Measurements from ENCODE around the gene ZNF117. TPM values are rescaled to one million over a fixed set of nuclear protein-coding genes. Genes with fewer than 3 reads are reported as not detected.
"Not testable (repeated sequence)": the region's sequence is repeated elsewhere in the genome, so short reads cannot be mapped to it uniquely, and the experiment has no call there.

The ZNF117 gene
- total RNA-seq, result 1 to 10 TPM; 3.8 to 7.0 (median 6.3) TPM
- long read RNA-seq, donor 1, partial matches to known transcripts, result 0 of 8 reads
- long read RNA-seq, donor 1, other reads (novel, unspliced or antisense), result 8 of 8 reads
- long read RNA-seq, donor 2, result 0 reads

DNA sequence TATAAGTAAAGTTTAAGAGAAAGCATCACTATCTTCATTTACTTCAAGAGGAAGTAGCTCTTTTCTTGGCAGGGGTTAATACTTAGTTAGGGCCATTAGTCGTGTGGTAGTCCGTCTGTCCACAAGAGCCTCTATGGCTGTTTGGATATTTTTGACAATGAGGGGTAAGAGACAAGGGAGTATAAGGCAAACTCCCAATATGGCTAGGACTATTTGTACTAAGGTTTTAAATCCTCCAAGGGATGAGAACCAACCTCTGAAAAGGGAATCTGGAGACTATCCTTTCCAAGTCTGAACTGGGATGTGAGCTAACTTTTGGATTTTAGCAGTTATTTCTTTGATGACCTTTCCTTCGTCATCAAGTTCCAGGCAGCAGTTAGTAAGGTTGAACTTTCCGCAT is at the start of gene ZNF117:
Gene ZNF117, minus strand, starts transcription at position 101 of the 400 bp plus-strand sequence.
- no peaks in the 10 kb centered on the region for H3K4me1 ChIP-seq (ENCODE audit: low read depth)
- TF ChIP-seq, protein P1, sequence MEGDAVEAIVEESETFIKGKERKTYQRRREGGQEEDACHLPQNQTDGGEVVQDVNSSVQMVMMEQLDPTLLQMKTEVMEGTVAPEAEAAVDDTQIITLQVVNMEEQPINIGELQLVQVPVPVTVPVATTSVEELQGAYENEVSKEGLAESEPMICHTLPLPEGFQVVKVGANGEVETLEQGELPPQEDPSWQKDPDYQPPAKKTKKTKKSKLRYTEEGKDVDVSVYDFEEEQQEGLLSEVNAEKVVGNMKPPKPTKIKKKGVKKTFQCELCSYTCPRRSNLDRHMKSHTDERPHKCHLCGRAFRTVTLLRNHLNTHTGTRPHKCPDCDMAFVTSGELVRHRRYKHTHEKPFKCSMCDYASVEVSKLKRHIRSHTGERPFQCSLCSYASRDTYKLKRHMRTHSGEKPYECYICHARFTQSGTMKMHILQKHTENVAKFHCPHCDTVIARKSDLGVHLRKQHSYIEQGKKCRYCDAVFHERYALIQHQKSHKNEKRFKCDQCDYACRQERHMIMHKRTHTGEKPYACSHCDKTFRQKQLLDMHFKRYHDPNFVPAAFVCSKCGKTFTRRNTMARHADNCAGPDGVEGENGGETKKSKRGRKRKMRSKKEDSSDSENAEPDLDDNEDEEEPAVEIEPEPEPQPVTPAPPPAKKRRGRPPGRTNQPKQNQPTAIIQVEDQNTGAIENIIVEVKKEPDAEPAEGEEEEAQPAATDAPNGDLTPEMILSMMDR (IDR thresholded peaks at IDR 0.05), result no peak
- H3K4me3 ChIP-seq, result no peak within 1 kb of the TSS
- no peak for ATAC-seq
- DNase-seq, result no peak
- intact Hi-C loops (cut with DNase I, micrococcal nuclease), result no loop called here
- H3K9me3 ChIP-seq, result peaks cover 75% of the 10 kb centered on the region
- H3K36me3 ChIP-seq (ENCODE audit: low read depth), result no peaks in the 10 kb centered on the region

DNA sequence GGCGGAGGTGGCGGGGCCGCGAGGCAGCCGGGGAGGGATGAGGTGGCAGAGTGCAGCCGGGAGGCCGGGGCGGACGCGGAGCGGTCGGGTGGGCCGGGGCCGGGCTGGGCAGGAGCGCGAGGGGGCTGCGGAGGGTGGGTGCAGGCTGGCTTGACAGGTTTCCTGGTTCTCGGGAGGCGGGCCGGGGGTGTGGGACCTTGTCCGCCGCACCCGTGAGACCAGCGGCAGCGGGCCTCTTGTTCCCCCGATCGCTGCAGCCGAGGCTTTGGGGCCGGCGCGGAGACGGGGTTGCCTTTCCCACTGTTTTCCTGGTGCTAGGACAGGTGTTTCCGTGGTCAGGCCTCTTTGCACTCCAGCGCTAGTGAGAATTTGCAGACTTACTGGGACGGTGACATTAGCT is 47.9 kb upstream of the ZNF117 start:
- H3K9me3 ChIP-seq; H3K4me1 ChIP-seq (ENCODE audit: low read depth); intact Hi-C loops (cut with DNase I, micrococcal nuclease); H3K36me3 ChIP-seq (ENCODE audit: low read depth): not testable (repeated sequence)
- DNase-seq (peak; percentile 55 to 73 (median 70)), ATAC-seq (peak; percentile 42)
- peak overlapping the region; percentile 70 for H3K4me3 ChIP-seq

DNA sequence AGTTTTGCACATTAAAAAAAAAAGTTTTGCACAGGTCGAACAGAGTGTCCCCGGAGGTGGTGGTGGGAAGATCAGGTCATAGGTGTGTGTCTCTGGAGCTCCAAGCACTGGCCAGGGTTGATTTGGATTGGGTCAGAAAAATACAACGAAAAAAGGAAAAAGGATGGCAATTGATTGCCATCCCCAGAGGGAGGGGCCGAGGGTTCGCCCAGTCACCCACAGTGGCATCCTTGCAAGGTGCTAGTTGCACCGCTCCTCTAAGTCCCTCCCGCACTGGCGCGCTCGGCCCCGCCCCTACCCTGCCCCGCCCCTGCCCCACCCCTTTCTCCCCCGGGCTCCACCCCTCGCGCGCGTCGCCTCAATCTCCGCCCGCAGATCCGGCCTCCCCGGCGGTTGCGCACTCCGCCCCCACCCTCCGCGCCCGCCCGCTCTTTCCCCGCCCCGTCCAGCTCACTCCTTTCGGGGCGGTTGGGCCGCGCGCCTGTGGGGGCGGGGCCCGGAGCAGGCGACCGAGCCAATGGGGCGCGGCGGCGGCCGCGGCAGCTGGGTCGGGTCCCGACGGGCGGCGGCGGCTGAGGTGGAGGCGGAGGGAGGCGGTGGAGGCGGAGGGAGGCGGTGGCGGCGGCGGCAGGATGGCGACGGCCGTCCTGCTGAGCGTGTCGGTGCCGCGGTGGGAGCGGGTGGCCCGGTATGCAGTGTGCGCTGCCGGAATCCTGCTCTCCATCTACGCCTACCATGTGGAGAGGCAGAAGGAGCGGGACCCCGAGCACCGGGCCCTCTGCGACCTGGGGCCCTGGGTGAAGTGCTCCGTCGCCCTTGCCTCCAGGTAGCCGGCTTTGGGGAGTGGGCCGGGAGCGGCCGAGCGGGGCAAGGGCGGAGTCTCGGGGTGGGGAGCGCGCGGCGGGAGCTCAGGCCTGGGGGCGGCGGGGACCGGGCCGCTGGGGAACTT is 47.2 kb upstream of the ZNF117 start:
- Histone ChIP-seq H3K36me3 (ENCODE audit: low read depth) (no peaks in the 10 kb centered on the region), H3K9me3 (no peaks in the 10 kb centered on the region), H3K4me1 (ENCODE audit: low read depth) (peaks cover 8% of the 10 kb centered on the region), H3K4me3 (peak overlapping the region; percentile 70)
- DNase-seq (peak; percentile 91 to 96 (median 96)), ATAC-seq (peak; percentile 96)
- intact Hi-C loops (cut with DNase I, micrococcal nuclease), result no loop called here
- TF ChIP-seq, protein P1 (IDR thresholded peaks at IDR 0.05), result no peak

DNA sequence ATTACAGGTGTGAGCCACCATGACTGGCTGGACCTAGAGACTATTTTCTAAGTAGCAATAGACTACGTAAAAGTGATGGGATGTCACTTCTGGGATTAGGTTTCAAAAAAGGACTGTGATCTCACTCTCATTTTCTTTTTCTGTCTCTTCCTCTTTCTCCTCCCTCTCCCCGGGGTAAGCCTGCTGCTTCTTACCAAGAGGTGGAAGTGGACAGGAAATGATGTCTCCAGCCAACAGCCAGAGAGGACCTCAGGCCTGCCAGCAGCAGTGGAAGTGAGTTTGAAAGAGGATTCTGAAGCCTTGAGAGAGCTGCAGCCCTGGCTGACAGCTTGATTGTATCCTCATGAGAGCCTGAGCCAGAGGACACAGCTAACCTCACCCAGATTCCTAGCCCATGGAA is 45.7 kb upstream of the ZNF117 start:
- H3K4me1 ChIP-seq (ENCODE audit: low read depth); intact Hi-C loops (cut with DNase I, micrococcal nuclease); H3K4me3 ChIP-seq; ATAC-seq; H3K9me3 ChIP-seq; H3K36me3 ChIP-seq (ENCODE audit: low read depth); DNase-seq: not testable (repeated sequence)

DNA sequence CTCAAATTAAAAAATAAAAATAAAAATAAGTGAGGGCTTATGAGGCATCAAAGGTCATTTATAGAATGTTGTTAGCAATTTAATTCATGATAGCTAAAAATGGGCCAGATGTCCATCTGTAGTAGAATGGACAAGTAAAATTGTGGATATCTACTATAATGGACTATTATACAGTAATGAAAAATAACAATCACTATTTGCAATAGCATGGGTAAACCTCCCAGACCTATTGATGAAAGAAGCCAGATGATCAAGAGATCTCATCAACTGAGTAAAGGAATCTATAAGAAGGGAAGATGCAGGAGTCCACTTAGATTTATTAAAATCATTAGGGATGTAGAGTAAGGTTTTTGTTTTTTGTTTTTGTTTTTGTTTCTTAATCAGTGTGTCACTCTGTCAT is 44.6 kb upstream of the ZNF117 start:
- H3K9me3 ChIP-seq; H3K36me3 ChIP-seq (ENCODE audit: low read depth); DNase-seq; H3K4me3 ChIP-seq; ATAC-seq; intact Hi-C loops (cut with DNase I, micrococcal nuclease); H3K4me1 ChIP-seq (ENCODE audit: low read depth): not testable (repeated sequence)

DNA sequence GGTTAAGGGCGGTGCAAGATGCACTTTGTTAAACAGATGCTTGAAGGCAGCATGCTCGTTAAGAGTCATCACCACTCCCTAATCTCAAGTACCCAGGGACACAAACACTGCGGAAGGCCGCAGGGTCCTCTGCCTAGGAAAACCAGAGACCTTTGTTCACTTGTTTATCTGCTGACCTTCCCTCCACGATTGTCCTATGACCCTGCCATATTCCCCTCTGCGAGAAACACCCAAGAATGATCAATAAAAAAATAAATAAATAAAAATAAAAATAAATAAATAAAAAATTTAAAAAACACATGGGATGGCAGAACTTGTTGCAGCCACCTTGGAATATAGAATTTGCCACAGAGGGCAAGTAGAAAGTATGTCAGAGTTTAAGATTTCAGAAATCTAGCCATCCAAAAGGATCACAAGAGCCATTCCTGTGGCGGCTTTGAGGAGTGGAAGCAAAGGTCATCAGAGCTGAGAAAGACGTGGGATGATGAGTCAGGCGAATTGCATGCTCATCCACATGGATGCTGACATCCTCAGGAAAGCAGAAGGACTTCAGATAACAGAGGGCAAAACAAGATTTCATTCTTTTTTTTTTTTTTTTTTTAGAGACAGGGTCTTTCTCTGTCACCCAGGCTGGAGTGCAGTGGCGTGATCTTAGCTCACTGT is 43.4 kb upstream of the ZNF117 start:
- H3K4me3 ChIP-seq; H3K9me3 ChIP-seq; ATAC-seq; H3K36me3 ChIP-seq (ENCODE audit: low read depth); H3K4me1 ChIP-seq (ENCODE audit: low read depth); DNase-seq; intact Hi-C loops (cut with DNase I, micrococcal nuclease): not testable (repeated sequence)

DNA sequence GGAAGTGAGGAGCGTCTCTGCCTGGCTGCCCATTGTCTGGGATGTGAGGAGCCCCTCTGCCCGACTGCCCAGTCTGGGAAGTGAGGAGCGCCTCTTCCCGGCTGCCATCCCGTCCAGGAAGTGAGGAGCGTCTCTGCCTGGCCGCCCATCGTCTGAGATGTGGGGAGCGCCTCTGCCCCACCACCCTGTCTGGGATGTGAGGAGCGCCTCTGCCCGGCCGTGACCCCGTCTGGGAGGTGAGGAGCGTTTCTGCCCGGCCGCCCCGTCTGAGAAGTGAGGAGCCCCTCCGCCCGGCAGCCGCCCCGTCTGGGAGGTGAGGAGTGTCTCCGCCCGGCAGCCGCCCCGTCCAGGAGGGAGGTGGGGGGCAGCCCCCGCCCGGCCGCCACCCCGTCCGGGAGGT is 42.6 kb upstream of the ZNF117 start:
- H3K36me3 ChIP-seq (ENCODE audit: low read depth); ATAC-seq; H3K4me1 ChIP-seq (ENCODE audit: low read depth); intact Hi-C loops (cut with DNase I, micrococcal nuclease); H3K9me3 ChIP-seq; H3K4me3 ChIP-seq; DNase-seq: not testable (repeated sequence)

DNA sequence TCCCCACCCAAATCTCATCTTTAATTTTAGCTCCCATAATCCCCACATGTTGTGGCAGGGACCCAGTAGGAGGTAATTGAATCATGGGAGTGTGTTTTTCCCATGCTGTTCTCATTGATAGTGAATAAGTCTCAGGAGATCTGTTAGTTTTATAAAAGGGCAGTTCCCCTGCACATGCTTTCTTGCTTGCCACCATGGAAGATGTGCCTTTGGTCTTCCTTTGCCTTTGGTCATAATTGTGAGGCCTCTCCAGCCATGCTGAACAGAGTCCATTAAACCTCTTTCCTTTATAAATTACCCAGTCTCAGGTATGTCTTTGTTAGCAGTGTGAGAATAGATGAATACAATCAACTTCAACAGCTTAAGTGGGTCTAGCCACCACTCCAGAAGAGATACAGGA is 34.2 kb upstream of the ZNF117 start:
- H3K4me3 ChIP-seq; ATAC-seq; DNase-seq; H3K9me3 ChIP-seq; intact Hi-C loops (cut with DNase I, micrococcal nuclease); H3K36me3 ChIP-seq (ENCODE audit: low read depth); H3K4me1 ChIP-seq (ENCODE audit: low read depth): not testable (repeated sequence)

DNA sequence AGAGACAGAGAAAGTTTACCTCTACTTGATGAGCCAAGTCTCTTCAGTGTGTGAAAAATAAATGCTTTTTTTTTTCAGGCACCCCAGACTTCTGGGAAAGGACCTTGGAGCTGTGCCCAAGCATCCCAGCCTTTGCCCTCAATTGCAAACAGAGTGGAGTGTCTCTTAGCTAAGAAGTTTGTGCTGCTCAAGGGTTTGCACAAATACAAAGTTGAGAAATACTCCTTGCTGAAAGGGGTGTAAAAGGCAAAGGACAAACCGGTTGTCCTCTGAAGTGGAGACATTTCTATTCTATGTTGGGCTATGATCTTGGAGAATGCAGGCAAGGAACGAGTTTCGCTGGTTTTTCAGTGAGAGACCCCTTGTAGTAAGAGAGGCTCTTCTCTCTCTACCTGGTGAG is 30.1 kb upstream of the ZNF117 start:
- H3K9me3 ChIP-seq; H3K4me1 ChIP-seq (ENCODE audit: low read depth); H3K36me3 ChIP-seq (ENCODE audit: low read depth); intact Hi-C loops (cut with DNase I, micrococcal nuclease); ATAC-seq; H3K4me3 ChIP-seq; DNase-seq: not testable (repeated sequence)

DNA sequence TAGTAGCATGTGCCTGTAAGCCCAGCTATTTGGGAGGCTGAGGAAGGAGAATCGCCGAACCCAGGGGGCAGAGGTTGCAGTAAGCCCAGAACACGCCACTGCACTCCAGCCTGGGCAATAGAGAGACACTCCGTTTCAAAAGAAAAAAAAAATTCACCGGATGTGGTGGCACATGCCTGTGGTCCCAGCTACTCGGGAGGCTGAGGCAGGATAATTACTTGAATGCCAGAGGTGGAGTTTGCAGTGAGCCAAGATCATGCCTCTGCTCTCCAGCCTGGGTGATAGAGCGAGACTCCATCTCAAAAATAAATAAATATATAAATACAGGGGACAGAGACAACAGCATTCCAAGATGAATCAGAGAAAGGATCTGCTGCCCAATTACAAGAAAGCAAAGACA is 19.0 kb upstream of the ZNF117 start:
- H3K9me3 ChIP-seq; ATAC-seq; intact Hi-C loops (cut with DNase I, micrococcal nuclease); DNase-seq; H3K4me3 ChIP-seq; H3K36me3 ChIP-seq (ENCODE audit: low read depth): not testable (repeated sequence)
- peaks cover 11% of the 10 kb centered on the region for H3K4me1 ChIP-seq (ENCODE audit: low read depth)

DNA sequence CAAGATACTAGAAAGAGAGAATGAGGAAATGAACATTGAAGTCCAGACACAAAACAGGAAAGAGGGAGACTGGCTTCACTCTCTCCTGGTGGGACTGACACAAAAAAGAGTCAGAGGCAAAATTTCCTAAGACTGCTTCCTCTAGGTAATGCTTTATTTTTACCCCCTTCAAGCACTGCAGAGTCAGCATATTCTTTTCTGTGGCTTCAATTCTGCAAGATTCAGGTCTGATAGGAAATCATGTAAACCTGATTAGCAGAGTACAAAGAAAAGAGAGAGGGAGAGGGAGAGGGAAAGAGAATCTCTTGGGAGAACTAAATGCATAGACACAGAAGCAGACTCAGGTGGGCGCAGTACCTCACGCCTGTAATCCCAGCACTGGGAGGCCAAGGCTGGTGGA is 18.6 kb upstream of the ZNF117 start:
- ATAC-seq; H3K36me3 ChIP-seq (ENCODE audit: low read depth); H3K4me3 ChIP-seq; H3K9me3 ChIP-seq; intact Hi-C loops (cut with DNase I, micrococcal nuclease); DNase-seq: not testable (repeated sequence)
- H3K4me1 ChIP-seq (ENCODE audit: low read depth), result peaks cover 13% of the 10 kb centered on the region

DNA sequence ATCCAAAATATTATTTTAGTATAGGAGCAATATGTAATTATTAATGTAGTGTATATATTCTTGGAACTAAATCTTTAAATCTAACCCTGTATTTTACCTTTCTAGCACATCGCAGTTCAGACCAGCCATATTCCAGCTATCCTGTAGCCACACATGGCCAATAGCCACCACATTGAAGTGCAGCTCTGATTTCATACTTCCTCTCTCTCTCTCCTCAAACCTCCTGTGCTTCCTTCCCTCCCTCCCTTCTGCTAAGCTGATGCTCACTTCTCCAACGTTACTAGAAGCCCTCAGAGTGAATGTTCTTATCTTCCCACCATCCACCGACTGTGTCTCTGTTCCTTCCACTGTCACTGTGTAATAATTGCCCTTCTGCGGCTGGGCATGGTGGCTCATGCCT is 16.2 kb upstream of the ZNF117 start:
- H3K36me3 ChIP-seq (ENCODE audit: low read depth); H3K9me3 ChIP-seq; ATAC-seq; H3K4me3 ChIP-seq; intact Hi-C loops (cut with DNase I, micrococcal nuclease); DNase-seq: not testable (repeated sequence)
- peaks cover 13% of the 10 kb centered on the region for H3K4me1 ChIP-seq (ENCODE audit: low read depth)

All from mucosa of descending colon (tissue), 3 donors.